Vagina (tissue), 2 donors: Measurements from ENCODE around the gene SCARB2.

ENCODE experiments used
- POLR2A ChIP-seq, 2 donors: fragments of 450-650 bp; IDR thresholded peaks; one replicate each; pipeline ENCODE4 v1.6.1; 2017; ENCODE audit warnings: antibody characterized with exemption in 2 of 2, mild to moderate bottlenecking in 2 of 2, moderate library complexity in 2 of 2
- POLR2AphosphoS5 ChIP-seq, 2 donors: sonication (generic); formaldehyde crosslinking; IDR thresholded peaks; one replicate each; pipeline ENCODE4 v1.9.0; 2017; ENCODE audit warnings: antibody characterized with exemption in 2 of 2, mild to moderate bottlenecking in 2 of 2, low read depth in 1 of 2; ENCODE audit not compliant: insufficient read depth in 1 of 2
- TF ChIP-seq, protein P1 (sequence below), 3 experiments: fragments of 450-650 bp in 2 of 3; fragments of 200-600 bp in 1 of 3; sonication (generic) in 1 of 3; IDR thresholded peaks; one replicate each; pipeline ENCODE4 v1.5.1; 2017 to 2019; ENCODE audit warnings: antibody characterized with exemption in 3 of 3, mild to moderate bottlenecking in 2 of 3, moderate library complexity in 2 of 3

GRCh38 chr4:76256032-76256431 lies 42.4 kb upstream of the SCARB2 start:
- TF ChIP-seq, protein P1, sequence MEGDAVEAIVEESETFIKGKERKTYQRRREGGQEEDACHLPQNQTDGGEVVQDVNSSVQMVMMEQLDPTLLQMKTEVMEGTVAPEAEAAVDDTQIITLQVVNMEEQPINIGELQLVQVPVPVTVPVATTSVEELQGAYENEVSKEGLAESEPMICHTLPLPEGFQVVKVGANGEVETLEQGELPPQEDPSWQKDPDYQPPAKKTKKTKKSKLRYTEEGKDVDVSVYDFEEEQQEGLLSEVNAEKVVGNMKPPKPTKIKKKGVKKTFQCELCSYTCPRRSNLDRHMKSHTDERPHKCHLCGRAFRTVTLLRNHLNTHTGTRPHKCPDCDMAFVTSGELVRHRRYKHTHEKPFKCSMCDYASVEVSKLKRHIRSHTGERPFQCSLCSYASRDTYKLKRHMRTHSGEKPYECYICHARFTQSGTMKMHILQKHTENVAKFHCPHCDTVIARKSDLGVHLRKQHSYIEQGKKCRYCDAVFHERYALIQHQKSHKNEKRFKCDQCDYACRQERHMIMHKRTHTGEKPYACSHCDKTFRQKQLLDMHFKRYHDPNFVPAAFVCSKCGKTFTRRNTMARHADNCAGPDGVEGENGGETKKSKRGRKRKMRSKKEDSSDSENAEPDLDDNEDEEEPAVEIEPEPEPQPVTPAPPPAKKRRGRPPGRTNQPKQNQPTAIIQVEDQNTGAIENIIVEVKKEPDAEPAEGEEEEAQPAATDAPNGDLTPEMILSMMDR (IDR thresholded peaks at IDR 0.05) = no peak
- TF ChIP-seq POLR2AphosphoS5 (IDR thresholded peaks at IDR 0.05; ENCODE audit: insufficient read depth in 1 of 2, low read depth in 1 of 2) (no peak), POLR2A (IDR thresholded peaks at IDR 0.05) (no peak)
